ENCODE results near the gene FANK1.
A peak's percentile ranks its signal among the peaks of the same experiment; 100 is the strongest.

Gene FANK1, protein sequence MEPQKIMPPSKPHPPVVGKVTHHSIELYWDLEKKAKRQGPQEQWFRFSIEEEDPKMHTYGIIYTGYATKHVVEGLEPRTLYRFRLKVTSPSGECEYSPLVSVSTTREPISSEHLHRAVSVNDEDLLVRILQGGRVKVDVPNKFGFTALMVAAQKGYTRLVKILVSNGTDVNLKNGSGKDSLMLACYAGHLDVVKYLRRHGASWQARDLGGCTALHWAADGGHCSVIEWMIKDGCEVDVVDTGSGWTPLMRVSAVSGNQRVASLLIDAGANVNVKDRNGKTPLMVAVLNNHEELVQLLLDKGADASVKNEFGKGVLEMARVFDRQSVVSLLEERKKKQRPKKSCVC
- total RNA-seq = 0.22 to 0.36 reads per million in 2 experiments

DNA sequence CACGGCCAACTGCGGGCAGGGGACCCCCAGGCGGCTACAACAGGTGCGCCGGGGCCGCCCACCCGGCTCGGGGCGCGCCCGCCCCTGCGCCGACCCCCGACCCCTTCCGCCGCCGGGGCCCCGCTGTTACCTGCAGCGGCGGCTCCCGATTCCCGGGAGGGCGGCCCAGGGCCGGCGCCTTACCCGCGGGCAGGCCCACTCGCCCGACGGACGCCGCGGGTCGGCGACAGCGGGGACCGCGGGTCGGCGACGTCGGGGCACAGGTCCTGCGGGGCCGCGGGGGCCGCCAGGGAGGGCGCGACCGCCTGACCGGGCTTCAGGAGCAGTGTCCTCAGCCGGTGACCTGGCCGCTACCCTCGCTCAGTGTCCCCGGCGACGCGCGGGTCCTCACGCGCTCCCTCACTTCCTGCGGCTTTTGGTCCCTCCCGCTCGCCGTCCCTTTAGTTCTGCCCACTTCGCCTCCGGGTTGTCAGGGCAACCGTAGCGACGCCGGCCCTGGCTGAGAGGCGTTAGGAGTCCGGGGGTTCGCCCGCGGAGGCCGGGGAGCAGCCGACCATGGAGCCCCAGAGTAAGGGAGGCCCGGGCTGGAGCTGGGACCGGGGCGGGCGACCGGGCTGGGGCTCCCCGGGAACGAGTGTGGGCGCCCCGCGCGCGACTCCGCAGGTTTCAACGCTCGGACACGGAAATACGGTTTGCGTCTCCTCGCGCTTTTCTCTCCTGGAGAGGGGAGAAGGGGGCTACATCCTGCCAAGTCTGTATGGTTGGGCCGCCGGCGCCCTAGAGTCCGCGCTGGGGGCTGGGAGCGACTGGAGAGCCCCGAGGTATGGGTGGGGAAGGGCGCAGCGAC, at the start of gene FANK1:
TSS of gene FANK1 (plus strand) at position 477 of the 847 bp plus-strand sequence. CDS start at position 556, 79 bp downstream.
- peak; percentile 58 for DNase-seq (ENCODE audit: low read depth)

DNA sequence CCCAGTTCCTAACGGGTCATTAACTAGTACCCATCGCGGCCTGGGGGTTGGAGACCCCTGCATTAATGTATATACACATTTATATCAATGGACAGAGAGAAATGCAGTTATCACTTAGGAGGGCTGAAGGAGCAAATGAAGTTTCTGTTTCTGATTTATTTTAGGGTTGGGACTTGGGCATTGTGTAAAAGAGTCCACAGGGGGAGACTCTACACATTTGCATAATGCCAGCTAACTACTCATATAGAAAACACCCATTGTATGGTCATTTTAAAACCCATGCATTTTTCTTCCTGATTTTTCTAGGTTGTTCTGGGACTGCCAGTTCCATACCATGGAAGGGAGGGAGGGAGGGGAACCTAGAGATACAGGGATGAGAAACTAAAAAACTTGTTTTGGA, 49.5 kb upstream of the FANK1 start:
- DNase-seq (ENCODE audit: low read depth) = no peak

DNA sequence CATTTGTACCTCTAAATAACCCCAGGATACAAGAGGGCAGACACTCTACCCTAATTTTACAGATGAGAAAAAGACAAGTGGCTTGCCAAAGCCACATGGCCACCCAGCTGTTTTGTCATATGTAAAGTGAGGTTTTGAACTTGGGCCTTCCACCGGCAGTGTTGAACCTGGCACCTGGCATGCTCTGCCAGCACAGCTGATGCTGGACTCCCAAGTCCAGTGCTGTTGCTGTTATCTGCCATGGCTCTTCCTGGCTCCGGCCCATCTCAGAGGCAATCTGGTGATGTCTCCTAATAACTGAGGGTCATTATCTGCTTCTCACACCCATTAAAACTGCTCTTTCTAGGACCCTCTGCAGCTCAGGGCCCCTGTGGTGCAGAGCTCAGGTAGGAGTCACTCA, 48.0 kb upstream of the FANK1 start:
- no peak for DNase-seq (ENCODE audit: low read depth)

GRCh38 chr10:125848857-125849256, 47.5 kb upstream of the FANK1 start:
- no peak for DNase-seq (ENCODE audit: low read depth)

GRCh38 chr10:125849448-125849847, 46.9 kb upstream of the FANK1 start:
- DNase-seq (ENCODE audit: low read depth) = no peak

GRCh38 chr10:125850766-125851731, 45.3 kb upstream of the FANK1 start:
- no peak for DNase-seq (ENCODE audit: low read depth)

DNA sequence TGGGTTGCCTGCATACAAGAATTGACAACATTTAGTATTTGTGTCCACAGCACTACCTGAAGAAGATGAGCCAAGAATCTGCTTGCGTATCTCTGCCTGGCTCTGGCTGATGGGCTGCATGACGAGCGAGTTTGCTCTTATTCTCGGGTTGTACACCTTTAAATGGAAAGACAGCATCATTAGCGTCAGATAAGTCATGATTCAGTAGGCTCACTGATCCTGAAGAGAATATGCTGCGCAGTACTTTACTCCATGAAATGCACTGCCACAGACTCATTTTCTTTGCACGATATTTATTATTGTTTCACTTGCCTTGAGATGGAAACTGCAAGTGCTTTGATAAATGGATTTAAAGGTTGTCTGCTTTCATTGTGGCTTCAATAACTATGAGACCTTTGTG, 43.9 kb upstream of the FANK1 start:
- DNase-seq (ENCODE audit: low read depth) = no peak

DNA sequence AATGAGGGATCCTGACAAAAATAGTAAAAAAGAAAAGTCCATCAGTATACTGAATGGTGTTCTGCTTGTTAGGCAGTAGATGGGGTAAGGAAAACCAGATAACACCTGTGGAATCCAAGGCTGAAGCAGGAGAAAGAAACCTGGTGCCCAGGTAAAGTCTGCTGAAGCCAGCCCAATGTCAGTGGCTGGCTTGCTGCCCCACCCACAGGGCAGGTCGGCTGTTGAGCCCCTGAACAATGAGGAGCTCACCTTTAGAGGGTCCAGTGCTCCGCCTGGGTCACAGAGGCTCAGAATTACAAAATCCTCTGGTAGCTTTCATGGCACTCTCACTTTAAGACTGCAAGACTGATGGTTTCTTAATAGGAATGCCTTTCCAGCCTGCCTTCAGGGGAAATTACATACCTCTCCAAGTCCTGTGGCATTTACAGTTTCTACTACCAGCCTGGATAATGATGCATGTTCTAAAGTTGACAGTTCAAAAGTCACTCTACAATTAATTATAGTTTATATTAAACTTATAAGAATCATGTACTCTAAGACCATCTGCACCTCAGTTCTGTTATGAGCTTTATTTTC, 39.1 kb upstream of the FANK1 start:
- DNase-seq (ENCODE audit: low read depth) = no peak

- DNase-seq (ENCODE audit: low read depth) = no peak
Observed at GRCh38 chr10:125859128-125859817, 37.1 kb upstream of the FANK1 start.

- DNase-seq (ENCODE audit: low read depth) = no peak
Observed at GRCh38 chr10:125865120-125865519, 31.2 kb upstream of the FANK1 start.

- no peak for DNase-seq (ENCODE audit: low read depth)
Observed at GRCh38 chr10:125866421-125867029, 29.8 kb upstream of the FANK1 start.

DNA sequence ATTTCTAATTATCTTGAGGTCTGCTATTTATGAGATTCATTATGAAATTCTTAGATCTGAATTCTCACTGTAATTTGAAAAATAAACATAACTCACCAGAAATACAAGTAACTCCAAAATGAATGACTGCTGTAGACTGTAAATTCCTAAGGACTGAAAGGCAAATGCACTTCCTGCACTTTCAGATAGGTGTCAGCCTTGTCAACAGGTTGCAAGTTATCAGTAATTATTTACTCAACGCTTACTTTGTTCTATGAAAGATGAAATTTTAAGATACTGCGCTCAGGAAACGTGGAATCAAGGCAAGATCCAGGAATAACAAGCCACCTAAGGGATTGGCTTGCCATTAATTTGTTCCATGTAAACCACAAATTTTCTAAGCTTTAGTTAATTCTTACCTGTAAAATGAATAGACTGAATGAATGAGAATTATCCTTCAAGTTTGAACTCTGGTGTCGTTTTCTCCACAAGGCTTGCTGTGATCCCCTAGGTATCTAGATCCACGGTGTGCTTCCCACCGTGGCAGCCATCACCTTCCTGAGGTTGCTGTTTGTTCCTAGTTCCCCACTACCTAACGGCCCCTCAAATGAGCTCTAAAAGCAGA, 27.9 kb upstream of the FANK1 start:
- peak; percentile 5 for DNase-seq (ENCODE audit: low read depth)

DNA sequence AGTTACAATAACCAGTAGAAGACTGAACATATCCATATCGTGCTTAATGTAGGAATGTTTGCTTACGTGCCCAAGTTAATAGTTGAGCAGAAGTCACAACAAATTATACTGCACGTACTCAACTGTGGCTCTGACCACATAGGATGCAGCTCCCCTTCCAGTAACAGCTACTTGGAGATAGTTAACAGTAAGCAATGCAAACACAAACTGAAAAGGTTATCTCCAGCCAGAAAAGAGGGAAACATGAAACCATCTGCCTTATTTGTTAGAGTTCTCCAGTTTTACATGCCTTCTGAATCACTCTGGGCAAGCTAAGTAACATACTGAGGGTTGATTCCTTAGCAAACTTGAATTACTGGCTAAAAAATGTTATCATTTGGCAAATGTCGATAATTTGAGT, 25.0 kb upstream of the FANK1 start:
- no peak for DNase-seq (ENCODE audit: low read depth)

DNA sequence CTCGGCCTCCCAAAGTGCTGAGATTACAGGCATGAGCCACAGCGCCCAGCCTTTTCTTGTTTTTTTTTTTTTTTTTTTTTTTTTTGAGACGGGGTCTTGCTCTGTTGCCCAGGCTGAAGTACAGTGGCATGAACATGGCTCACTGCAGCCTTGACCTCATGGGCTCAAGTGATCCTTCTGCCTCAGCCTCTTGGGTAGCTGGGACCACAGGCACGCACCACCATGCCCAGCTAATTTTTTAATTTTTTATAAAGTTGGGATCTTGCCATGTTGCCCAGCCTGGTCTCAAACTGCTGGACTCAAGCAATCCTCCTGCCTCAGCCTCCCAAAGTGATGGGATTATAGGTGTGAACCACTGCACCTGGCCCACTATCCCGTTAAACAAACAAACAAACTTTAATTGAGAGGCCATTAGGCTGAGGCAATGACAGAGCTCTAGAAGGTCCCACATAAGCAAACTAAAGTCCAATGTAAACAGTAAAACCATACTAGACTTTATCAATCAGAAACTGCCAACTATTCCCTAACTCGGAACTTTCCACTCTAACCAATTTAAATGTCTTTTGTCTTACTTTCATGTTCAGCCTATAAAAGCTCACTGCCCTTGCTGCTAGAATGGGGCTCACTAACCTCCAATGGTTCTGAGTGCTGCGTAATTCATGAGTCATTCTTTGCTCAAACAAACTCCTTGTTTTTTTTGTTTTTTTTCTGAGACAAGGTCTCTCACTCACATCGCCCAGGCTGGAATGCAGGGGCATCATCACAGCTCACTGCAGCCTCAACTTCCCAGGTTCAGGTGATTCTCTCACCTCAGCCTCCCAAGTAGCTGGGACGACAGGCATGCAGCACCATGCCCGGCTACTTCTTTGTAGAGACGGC, 17.2 kb upstream of the FANK1 start:
- DNase-seq (ENCODE audit: low read depth) = no peak

- no peak for DNase-seq (ENCODE audit: low read depth)
Observed at GRCh38 chr10:125880719-125881118, 15.6 kb upstream of the FANK1 start.

- DNase-seq (ENCODE audit: low read depth) = no peak
Observed at GRCh38 chr10:125881192-125881591, 15.2 kb upstream of the FANK1 start, which contains the start of gene DHX32. Gene DHX32 (minus strand): TSS chr10:125881292. CDS start chr10:125880824, 468 bp downstream.

DNA sequence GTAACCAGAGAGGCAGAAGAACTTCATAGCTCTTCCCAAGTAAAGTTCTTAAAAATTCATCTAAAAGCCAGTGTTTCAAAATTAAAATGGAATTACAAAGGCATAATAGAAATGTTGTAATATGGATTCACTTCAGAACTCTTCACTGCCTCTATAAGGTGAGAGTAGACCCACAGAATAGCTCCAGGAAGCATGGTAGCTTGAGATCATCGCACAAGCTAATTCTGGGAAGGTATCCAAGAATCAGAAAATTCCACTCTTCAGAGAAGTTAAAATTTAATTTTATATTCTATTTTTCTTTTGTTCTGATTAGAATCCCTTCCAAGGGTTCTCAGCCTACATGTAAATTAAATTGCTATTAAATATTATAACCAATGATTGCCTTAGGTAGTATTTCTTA, 13.8 kb upstream of the FANK1 start:
- DNase-seq (ENCODE audit: low read depth) = no peak

DNA sequence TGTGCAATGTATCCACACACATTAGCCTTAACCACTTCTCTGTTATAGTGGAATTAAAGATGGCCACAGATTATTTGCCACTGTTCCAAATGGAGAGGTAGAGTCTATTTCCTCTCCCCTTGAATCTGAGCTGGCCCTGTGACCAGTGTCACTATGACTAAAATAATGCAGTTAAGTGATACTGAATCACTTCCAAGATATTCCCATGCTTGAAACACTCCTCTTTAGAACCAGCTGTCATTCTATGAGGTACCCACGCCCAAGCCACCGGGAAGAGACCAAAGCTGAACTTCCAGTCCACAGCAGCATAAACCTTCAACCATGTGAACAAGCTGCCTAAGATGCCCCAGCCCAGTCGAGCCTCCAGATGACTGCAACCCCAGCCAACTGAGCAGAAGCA, 13.2 kb upstream of the FANK1 start:
- no peak for DNase-seq (ENCODE audit: low read depth)

- DNase-seq (ENCODE audit: low read depth) = no peak
Observed at GRCh38 chr10:125886914-125887512, 9.4 kb upstream of the FANK1 start.
